ENCODE results near the gene HSPA4L.

HSPA4L gene

DNA sequence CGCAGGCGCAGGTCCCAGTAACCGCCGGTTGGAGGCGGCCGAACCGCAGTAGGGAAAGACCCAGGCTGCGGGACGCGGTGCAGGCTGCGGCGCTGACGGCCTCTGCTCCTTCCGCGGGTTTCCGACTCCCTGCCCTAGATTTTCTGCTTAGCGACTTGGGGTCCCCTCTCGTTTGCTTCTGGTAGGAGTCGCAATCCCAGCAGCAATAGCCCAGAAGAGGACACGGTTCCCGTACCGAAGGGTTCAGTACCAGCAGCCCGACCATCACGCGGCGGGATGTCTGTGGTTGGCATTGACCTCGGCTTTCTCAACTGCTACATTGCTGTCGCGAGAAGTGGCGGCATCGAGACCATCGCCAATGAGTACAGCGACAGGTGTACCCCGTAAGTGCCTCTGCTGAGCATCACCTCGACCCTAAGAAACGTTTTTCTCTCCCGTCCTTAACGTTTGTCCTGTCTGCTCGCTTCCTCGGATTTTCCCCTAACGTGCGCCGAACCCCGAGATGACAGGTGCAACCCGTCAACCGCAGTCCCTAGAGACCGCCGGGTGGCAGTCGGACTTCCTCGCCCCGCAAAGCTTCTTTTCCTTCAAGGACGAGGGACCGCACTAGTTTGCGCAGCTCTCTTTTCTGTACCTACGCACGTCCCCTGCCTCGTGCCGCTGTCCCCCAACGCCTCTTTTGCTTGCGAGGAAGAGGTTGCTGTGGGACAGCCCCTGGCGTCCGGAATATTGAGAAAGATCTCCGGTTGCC is at the start of gene HSPA4L:
TSS of gene HSPA4L (plus strand) at position 48 of the 751 bp plus-strand sequence. CDS start at position 277, 229 bp downstream.
- Mint-ChIP-seq H3K27ac (peak within 1 kb of the TSS; percentile 6), H3K27me3 (peaks cover 45% of the 10 kb centered on the region), H3K4me1 (peaks cover 17% of the 10 kb centered on the region), H3K4me3 (peak within 1 kb of the TSS; percentile 91), H3K36me3 (peaks cover 1% of the 10 kb centered on the region), H3K9me3 (peaks cover 6% of the 10 kb centered on the region)

DNA sequence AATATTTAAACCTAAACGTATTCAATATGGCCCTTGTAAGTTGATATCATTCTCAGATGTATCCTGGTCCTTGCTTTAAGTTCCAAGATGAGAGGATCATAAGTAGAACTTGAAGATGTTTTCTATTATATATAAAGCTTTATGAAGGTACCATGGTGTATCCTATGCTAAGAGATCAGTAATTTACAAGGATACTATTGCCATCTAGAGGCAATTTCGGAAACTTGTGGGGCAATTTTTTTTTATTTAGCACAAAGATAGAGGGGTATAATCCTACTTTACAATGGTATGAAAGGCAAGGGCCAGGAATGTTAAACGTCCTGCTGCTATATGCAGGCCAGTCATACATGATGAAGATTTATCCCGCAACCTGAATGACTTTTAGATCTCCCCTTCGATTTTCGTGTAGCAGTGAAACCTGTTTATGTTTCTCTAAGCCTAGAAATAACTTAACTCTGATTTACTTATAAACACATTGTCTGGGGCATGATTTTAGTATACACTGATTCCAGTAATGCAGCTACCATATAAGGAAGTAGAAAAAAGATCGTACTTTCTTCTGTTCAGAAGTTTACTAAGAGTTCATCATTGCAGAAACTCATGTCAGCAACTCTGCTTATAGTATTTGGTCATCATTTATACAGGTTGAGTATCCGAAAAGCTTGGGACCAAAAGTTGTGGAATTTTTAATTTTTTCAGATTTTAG is 49.3 kb upstream of the HSPA4L start:
- H3K9me3 Mint-ChIP-seq = no peaks in the 10 kb centered on the region
- H3K36me3 Mint-ChIP-seq = no peaks in the 10 kb centered on the region
- no peak overlapping the region for H3K4me3 Mint-ChIP-seq
- H3K4me1 Mint-ChIP-seq = no peaks in the 10 kb centered on the region
- H3K27me3 Mint-ChIP-seq = peaks cover 3% of the 10 kb centered on the region
- no peak overlapping the region for H3K27ac Mint-ChIP-seq

DNA sequence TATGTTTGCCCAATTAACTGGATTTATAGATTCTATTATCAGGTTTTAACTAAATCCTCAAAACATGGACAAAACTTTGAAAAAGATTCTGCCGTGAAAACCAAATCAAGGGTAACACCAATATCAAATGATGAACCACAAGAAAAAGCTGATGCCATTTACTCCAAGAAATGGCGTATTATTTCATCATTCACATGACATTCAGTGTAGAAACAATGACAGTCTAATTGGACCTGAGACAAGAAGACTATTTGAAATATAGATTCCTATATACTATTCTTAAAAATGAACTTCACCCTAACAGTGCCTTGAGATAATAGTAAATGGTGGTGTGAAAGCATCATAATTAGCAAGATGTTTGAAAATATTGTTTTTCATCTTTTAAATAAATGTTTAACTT is 47.1 kb upstream of the HSPA4L start:
- Mint-ChIP-seq H3K36me3 (no peaks in the 10 kb centered on the region), H3K4me1 (no peaks in the 10 kb centered on the region), H3K9me3 (no peaks in the 10 kb centered on the region), H3K27ac (no peak overlapping the region), H3K27me3 (peaks cover 3% of the 10 kb centered on the region), H3K4me3 (no peak overlapping the region)

DNA sequence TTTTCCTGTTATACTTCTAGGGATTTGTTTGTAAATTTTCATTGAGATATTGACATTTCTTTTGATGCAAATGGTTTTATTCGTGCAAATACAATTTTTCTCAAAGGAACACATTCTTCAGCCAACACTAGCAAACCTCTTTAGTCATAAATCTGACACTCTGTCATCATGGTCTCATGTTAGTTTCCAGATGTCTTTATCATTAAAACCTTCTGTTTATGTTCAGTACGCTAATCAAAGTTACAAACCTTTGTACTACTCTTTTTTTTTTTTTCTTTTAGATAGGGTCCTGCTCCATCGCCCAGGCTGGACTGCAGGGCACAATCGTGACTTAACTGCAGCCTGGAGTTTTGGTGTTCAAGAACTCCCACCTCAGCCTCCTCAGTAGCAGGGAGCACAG is 44.8 kb upstream of the HSPA4L start:
- no peaks in the 10 kb centered on the region for H3K36me3 Mint-ChIP-seq
- H3K4me1 Mint-ChIP-seq = no peaks in the 10 kb centered on the region
- H3K27me3 Mint-ChIP-seq = peaks cover 4% of the 10 kb centered on the region
- H3K4me3 Mint-ChIP-seq = no peak overlapping the region
- no peak overlapping the region for H3K27ac Mint-ChIP-seq
- H3K9me3 Mint-ChIP-seq = peaks cover under 1% of the 10 kb centered on the region

DNA sequence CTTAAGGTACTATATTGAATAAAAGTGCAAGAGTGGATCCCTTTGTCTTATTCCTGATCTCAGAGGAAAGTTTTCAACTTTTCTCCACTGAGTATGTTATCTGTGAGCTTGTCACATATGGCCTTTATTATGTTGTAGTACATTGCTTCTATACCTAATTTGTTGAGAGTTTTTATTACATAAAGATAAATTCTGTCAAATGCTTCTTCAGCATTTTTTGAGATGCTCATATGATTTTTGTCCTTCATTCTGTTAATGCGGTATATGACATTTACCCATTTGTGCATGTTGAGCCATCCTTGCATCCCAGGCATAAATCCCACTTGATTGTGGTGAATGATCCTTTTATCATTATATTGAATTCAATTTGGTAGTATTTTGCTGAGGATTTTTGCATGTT is 40.9 kb upstream of the HSPA4L start:
- Mint-ChIP-seq H3K4me1 (no peaks in the 10 kb centered on the region), H3K27me3 (peaks cover 6% of the 10 kb centered on the region), H3K4me3 (no peak overlapping the region), H3K27ac (no peak overlapping the region), H3K9me3 (peaks cover 6% of the 10 kb centered on the region), H3K36me3 (no peaks in the 10 kb centered on the region)

DNA sequence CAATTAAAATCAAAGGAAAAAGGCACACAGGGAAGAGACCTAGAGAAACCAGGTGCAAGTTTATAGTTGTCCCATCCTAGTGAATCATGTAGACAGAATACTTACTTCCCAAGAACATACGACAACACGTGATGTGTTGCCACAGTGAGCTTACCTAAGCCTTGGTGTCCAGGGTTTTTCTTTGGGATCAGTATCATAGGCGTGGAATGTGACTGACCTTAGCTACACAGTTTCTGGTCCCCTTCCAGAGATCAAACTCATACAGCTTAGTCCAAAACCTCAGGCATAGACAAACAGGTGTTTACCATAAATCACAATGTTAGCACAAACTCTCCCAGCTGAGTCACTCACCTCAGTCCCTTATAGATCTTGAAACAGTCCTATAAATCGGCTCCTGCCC is 34.2 kb upstream of the HSPA4L start:
- Mint-ChIP-seq H3K36me3 (peaks cover 3% of the 10 kb centered on the region), H3K9me3 (peaks cover 12% of the 10 kb centered on the region), H3K27ac (no peak overlapping the region), H3K27me3 (peaks cover 19% of the 10 kb centered on the region), H3K4me1 (no peaks in the 10 kb centered on the region), H3K4me3 (no peak overlapping the region)

DNA sequence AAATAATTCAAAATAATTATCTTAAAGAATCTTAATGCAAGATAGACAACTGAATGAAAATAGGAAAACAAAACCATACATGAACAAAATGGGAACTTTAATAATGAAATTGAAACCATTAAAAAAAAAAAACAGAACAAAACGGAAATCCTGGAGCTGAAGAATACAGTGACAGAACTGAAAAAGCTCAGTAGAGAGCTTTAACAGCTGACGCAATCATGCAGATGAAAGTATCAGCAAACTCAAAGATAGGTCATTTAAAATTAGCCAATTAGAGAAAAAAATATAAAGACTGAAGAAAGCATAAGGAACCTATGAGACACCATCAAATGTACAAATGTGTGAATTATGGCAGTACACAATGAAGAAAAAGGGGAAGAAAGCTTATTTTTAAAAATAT is 33.2 kb upstream of the HSPA4L start:
- H3K27ac Mint-ChIP-seq = no peak overlapping the region
- H3K4me3 Mint-ChIP-seq = no peak overlapping the region
- H3K27me3 Mint-ChIP-seq = peaks cover 19% of the 10 kb centered on the region
- peaks cover 16% of the 10 kb centered on the region for H3K9me3 Mint-ChIP-seq
- H3K4me1 Mint-ChIP-seq = no peaks in the 10 kb centered on the region
- peaks cover 3% of the 10 kb centered on the region for H3K36me3 Mint-ChIP-seq

DNA sequence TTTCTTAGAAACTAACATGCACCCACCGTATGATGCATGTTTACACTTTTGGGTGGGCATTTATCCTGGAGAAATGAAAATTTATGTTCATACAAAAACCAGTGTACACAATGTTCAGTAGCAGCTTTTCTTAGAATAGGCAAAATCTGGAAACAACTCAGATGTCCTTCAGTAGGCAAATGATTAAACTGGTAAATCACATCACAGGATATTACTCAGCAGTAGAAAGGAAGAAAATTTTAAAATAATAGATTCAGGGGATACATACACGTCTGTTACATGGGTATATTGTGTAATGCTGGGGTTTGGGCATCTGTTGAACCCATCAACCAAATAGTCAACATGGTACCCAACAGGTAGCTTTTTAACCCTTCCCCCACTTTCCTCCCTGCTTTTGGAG is 25.2 kb upstream of the HSPA4L start:
- H3K27me3 Mint-ChIP-seq = peaks cover 13% of the 10 kb centered on the region
- H3K27ac Mint-ChIP-seq = no peak overlapping the region
- no peaks in the 10 kb centered on the region for H3K36me3 Mint-ChIP-seq
- peaks cover 9% of the 10 kb centered on the region for H3K9me3 Mint-ChIP-seq
- no peaks in the 10 kb centered on the region for H3K4me1 Mint-ChIP-seq
- no peak overlapping the region for H3K4me3 Mint-ChIP-seq

DNA sequence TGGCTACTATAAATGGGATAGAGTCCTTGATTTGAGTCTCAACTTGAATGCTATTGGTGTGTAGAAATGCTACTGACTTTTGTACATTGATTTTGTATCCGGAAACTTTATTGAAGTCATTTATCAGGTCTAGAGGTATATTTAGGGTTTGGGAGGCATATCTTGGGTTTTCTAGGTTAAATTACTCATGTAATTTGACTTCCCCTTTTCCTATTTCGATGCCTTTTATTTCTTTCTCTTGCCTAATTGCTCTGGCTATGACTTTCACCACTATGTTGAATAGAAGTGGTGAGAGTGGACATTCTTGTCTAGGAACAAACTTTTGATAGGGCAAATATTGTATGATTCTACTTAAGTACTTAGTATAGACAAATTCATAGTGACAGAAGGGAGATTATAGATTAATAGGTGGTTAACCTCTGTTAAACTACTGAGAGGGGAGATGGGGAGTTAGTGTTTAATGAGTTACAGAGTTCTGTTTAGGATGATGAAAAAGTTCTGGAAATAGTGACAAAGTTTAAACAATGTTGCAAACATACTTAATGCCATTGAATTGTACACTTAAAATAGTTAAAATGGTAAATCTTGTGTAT is 22.8 kb upstream of the HSPA4L start:
- Mint-ChIP-seq H3K36me3 (no peaks in the 10 kb centered on the region), H3K27me3 (peaks cover 11% of the 10 kb centered on the region), H3K27ac (no peak overlapping the region), H3K9me3 (no peaks in the 10 kb centered on the region), H3K4me1 (no peaks in the 10 kb centered on the region), H3K4me3 (no peak overlapping the region)

DNA sequence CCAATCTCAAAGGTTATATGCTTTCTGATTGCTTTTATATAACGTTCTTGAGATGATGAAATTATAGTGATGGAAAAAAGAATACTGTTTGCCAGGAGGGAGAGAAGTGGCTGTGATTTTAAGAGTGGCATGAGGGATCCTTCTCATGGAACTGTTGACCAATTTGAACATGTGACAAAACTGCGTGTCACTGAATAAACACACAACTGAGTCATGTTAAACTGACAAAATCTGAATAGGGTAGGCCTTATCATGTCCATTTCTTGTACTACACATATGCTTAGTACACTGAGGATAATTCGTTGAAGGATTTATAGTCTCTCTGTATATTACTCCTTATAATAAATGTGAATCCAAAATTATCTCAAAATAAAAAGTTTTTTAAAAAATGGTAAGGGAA is 22.2 kb upstream of the HSPA4L start:
- no peaks in the 10 kb centered on the region for H3K9me3 Mint-ChIP-seq
- H3K36me3 Mint-ChIP-seq = no peaks in the 10 kb centered on the region
- peaks cover 11% of the 10 kb centered on the region for H3K27me3 Mint-ChIP-seq
- no peak overlapping the region for H3K27ac Mint-ChIP-seq
- H3K4me1 Mint-ChIP-seq = no peaks in the 10 kb centered on the region
- no peak overlapping the region for H3K4me3 Mint-ChIP-seq

DNA sequence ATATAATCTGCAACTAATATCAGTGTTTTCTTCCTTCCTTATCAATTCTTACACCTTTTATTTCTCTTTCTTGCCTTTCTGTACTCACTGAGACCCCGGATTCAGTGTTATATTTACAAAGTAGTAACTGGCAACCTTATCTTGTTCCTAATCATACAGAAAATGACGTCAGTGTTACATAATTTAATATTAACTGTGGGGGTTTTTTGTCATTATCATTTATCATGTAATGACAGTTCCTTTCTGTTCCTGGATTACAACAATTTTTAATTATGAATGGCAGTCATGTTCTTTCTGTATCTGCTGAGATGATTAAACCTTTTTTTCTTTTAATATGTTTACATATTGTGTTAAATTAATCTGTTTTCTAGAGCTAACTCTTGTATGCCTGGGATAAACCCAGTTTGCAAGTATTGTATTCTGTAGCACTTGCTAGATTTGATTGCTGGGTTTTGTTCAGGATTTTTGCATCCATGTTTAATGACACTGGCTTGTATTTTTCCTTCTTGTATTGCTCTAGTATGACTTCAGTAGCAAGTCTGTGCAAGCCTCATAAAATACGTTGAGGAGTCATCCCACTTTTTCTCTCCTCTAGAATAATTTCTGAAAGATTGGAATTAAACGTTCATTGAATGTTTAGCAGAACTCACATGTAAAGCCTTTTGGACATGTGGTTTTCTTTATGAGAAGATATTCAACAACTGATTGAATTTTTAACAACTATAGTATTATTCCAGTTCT is 10.4 kb upstream of the HSPA4L start:
- Mint-ChIP-seq H3K9me3 (no peaks in the 10 kb centered on the region), H3K4me1 (no peaks in the 10 kb centered on the region), H3K4me3 (no peak overlapping the region), H3K36me3 (no peaks in the 10 kb centered on the region), H3K27me3 (peaks cover 23% of the 10 kb centered on the region), H3K27ac (no peak overlapping the region)

DNA sequence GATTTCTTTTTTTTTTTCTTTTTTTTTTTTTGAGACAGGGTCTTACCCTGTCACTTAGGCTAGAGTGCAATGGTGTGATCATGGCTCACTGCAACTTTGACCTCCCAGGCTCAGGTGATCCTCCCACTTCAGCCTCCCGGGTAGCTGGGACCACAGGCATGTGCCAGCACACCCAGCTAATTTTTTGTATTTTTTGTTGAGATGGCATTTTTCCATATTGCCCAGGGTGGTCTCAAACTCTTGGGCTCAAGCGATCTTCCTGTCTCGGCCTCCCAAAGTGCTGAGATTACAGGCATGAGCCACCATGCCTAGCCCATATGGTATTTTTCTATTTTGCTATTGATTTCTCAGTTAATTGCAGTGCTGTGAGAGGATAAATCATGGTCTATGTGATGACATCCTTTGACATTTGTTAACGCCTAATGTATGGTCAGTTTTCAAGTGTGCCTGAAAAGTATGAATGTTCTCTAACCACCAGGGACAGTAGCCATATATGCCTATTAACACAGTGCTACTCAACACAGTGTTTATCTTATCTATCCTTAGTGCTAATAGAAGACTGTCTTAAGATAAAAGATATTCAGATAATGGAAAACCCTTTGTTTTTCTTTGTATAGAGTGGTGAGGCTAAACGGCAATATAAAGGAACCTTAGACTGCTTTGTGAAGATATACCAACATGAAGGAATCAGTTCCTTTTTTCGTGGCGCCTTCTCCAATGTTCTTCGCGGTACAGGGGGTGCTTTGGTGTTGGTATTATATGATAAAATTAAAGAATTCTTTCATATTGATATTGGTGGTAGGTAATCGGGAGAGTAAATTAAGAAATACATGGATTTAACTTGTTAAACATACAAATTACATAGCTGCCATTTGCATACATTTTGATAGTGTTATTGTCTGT is 9.1 kb upstream of the HSPA4L start:
- Mint-ChIP-seq H3K27me3 (peaks cover 29% of the 10 kb centered on the region), H3K4me3 (no peak overlapping the region), H3K36me3 (no peaks in the 10 kb centered on the region), H3K9me3 (no peaks in the 10 kb centered on the region), H3K27ac (no peak overlapping the region), H3K4me1 (no peaks in the 10 kb centered on the region)

DNA sequence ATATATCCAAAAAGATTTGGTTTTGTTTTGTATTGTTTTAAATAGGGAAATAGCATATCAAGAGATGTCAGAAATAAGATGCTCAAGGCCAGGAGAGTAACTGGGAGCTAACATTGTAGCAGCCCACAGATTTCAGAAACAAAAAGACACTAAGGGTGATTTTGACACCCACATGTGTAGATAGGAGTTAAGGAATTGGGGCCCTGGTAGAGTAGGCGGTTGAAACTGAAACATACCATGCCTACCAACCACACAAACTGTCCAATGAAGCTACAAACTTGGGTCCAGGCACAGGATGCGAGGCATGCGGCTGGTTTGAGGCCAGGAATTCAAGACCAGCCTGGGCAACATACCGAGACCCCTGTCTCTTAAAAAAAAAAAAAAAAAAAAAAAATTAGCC is 6.3 kb upstream of the HSPA4L start:
- Mint-ChIP-seq H3K36me3 (no peaks in the 10 kb centered on the region), H3K4me3 (no peak overlapping the region), H3K27ac (no peak overlapping the region), H3K9me3 (no peaks in the 10 kb centered on the region), H3K4me1 (peaks cover under 1% of the 10 kb centered on the region), H3K27me3 (peaks cover 44% of the 10 kb centered on the region)

DNA sequence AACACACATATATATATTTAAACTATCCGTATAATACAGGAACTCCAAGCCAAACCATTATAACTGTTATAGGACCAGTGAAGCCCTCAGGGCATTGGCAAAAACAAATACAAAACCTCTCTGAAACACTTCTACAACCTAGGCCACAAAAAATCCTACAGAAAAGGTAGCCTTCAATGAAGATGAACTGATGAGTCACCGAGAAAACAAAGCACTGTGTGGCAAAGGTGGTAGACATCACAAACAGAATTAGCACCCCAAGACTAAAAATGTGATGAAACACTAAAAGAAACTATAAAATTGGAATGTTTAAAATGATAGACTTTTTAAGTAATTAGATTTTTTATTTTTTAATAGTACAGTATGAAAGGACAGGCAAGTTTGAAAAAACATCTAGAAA is 5.5 kb upstream of the HSPA4L start:
- no peaks in the 10 kb centered on the region for H3K9me3 Mint-ChIP-seq
- H3K36me3 Mint-ChIP-seq = no peaks in the 10 kb centered on the region
- peaks cover 45% of the 10 kb centered on the region for H3K27me3 Mint-ChIP-seq
- no peak overlapping the region for H3K4me3 Mint-ChIP-seq
- peaks cover 7% of the 10 kb centered on the region for H3K4me1 Mint-ChIP-seq
- H3K27ac Mint-ChIP-seq = no peak overlapping the region

DNA sequence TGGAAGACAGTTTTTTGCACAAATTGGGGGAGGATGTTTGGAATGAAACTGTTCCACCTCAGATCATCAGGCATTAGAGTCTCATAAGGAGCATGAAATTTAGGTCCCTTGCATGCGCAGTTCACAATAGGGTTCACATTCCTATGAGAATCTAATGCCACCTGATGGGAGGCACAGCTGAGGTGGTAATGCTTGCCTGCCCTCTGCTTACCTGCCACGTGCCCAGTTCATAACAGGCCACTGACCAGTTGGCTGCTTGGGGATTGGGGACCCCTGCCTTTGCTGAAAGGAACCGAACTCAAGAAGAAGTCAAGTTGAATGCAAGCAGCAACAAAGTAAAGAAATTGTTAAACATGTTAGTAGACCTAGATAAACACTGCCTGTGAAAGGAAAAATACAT is 4.6 kb upstream of the HSPA4L start:
- Mint-ChIP-seq H3K9me3 (no peaks in the 10 kb centered on the region), H3K4me3 (no peak overlapping the region), H3K27ac (no peak overlapping the region), H3K4me1 (peaks cover 10% of the 10 kb centered on the region), H3K36me3 (no peaks in the 10 kb centered on the region), H3K27me3 (peaks cover 45% of the 10 kb centered on the region)
